Brain microvascular endothelial cell (primary cell): ENCODE data around the gene TCF12.

Experiments used
- DNase-seq: peaks from one replicate; pipeline ENCODE4 v3.0.0-alpha.2; 2020
- H3K27ac ChIP-seq: fragments of 250-450 bp; sonication (Bioruptor Pico); 2 replicates; pipeline ENCODE4 v1.5.1; 2020; ENCODE audit warnings: mild to moderate bottlenecking, moderate library complexity
- H3K27me3 ChIP-seq: fragments of 250-450 bp; sonication (Bioruptor Pico); replicated peaks from 2 replicates; pipeline ENCODE4 v1.5.1; 2020; ENCODE audit warnings: mild to moderate bottlenecking
- H3K36me3 ChIP-seq: fragments of 250-450 bp; sonication (Bioruptor Pico); replicated peaks from 2 replicates; pipeline ENCODE4 v1.5.1; 2020; ENCODE audit warnings: mild to moderate bottlenecking
- H3K4me3 ChIP-seq: 2 replicates; pipeline ENCODE4 v1.5.1; 2011; ENCODE audit warnings: low read depth, mild to moderate bottlenecking, control low read depth, low read length, moderate library complexity
- CTCF ChIP-seq: IDR thresholded peaks from 2 replicates; pipeline ENCODE4 v1.5.1; 2011; ENCODE audit warnings: low read depth, mild to moderate bottlenecking, moderate library complexity, low read length, control low read depth, inconsistent platforms; ENCODE audit errors: missing control alignments
- in situ Hi-C: cut with HindIII; loops from 2 replicates; pipeline ENCODE4 v1.10.0; 2017; ENCODE audit warnings: low sequenced_read_pairs, low pct_ligation_motif_present

The TCF12 gene

DNA sequence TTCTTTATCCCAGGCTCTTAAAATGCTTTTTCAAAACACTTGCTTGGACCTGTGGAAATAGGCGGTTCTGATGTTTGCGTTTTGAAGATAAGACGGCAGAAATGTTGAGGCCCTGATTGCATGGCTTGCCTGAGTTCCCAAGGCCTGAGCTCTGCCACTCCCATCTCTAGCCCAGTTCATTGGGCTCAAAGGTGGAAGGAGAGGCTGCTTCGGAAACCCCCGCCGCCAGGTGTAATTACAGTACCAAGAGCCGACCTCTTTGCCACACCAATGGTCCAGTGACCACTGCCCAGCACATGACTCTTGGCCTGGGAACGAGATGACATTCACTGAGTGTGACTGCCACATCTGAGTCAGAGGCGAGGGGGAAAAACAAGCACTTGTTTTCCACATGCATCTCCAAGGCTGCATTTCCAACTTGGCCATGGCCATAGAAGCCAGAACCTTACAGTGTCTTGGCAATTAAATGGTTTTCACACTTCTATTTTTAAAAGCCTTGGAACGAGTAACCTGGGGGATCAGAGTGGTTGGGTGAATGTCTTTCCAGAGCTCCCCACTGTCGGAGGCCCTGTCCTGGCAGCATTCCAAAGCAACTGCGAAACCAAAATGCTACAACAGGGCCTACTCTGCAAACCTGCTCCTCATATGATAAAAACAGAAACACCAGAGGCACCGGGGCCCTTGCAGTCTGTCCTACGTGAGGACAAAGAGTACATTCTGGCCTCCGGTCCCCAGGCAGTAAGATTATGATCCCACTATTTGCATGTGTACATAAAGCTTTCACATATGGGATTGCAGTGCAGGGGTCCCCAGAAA, 394.1 kb downstream of the TCF12 start:
- Histone ChIP-seq H3K27me3 (no peaks in the 10 kb centered on the region), H3K27ac (no peak overlapping the region), H3K4me3 (no peak overlapping the region), H3K36me3 (no peaks in the 10 kb centered on the region)
- no peak for DNase-seq
- in situ Hi-C loops: no loop called here
- TF ChIP-seq CTCF: no peak

DNA sequence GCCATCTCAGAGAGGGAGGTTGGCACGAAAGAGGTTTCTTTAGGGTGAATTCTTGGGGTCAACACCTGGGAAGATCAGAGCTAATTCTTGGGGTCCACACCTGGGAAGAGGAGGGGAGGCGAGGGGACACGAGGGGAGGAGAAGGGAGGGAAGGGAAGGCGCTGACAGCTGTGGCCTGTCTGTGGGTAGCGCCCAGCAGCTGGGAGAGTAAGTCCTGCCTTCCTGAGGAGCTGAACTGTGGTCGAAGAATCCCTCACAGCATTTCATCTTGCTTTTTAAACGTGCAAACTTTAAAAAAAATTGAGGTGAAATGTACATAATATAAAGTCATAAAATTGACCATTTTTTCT, 394.7 kb downstream of the TCF12 start:
- Histone ChIP-seq H3K27me3 (no peaks in the 10 kb centered on the region), H3K27ac (no peak overlapping the region), H3K4me3 (no peak overlapping the region), H3K36me3 (no peaks in the 10 kb centered on the region)
- in situ Hi-C loops: no loop called here
- no peak for DNase-seq
- no peak for TF ChIP-seq CTCF

GRCh38 chr15:57314221-57314620, 395.8 kb downstream of the TCF12 start:
- in situ Hi-C loops: no loop called here
- Histone ChIP-seq H3K36me3 (no peaks in the 10 kb centered on the region), H3K4me3 (no peak overlapping the region), H3K27ac (no peak overlapping the region), H3K27me3 (no peaks in the 10 kb centered on the region)
- no peak for DNase-seq
- TF ChIP-seq CTCF: no peak

DNA sequence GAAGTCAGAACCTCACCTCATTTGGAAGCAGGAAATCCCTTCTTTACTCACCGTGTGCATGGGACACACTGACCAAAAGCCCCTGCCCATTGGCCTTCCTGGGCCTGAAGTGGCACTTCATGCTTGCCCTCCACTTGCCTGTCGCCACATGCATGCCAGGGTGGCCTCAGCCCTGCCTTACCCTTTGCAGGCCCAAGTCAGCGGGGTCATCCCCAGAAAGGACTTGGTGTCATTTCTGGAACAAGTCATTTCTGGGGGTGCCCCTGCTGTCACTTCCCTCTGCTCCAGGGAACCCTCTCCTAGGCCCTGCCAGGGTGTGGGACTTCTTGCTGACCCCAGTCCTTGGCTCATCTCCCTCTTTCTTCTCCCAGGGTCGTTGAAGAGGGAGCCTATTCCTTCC, 398.0 kb downstream of the TCF12 start:
- Histone ChIP-seq H3K27me3 (no peaks in the 10 kb centered on the region), H3K36me3 (no peaks in the 10 kb centered on the region), H3K4me3 (no peak overlapping the region), H3K27ac (no peak overlapping the region)
- DNase-seq: no peak
- no peak for TF ChIP-seq CTCF
- in situ Hi-C loops: no loop called here

- in situ Hi-C loops: no loop called here
- H3K27me3 ChIP-seq: no peaks in the 10 kb centered on the region
- no peaks in the 10 kb centered on the region for H3K36me3 ChIP-seq
- no peak overlapping the region for H3K27ac ChIP-seq
- TF ChIP-seq CTCF: no peak
- no peak for DNase-seq
- no peak overlapping the region for H3K4me3 ChIP-seq
These were observed 400.9 kb downstream of the TCF12 start for GRCh38 chr15:57319226-57319918.
